ENCODE measurements around the gene NIPAL3.
A peak's percentile ranks its signal among the peaks of the same experiment; 100 is the strongest.
"Not testable (repeated sequence)": the region's sequence is repeated elsewhere in the genome, so short reads cannot be mapped to it uniquely, and the experiment has no call there.

The NIPAL3 gene

GRCh38 chr1:24493785-24494184 lies 78.2 kb downstream of the NIPAL3 start:
- no peak for DNase-seq

- no peak for DNase-seq
These were observed 83.0 kb downstream of the NIPAL3 start for GRCh38 chr1:24498589-24498988.

DNA sequence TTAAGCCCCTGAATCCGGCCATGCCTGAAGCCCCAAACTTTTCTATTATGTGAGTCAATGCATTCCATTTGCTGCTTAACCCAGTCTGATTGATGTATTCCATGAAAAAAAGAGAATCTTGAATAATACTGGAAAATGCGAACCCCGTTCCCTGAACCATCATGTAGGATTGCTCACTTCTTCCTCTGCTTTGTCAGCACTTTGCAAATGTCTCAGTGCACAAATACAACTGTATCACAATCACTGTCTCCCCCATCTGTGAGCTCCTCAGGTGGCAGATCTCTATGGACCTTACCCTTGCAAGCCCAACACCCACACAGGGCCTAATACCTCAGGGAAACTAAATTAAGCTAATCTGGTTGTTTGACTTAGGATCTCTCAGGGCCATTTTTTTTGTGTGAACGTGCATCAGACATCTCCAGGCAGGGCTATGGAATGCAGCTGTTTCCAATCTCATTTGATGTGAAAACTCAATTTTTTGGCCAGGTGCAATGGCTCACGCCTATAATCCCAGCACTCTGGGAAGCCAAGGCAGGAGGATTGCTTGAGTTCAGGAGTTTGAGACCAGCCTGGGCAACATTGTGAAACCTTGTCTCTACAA lies 84.9 kb downstream of the NIPAL3 start:
- DNase-seq = no peak

DNA sequence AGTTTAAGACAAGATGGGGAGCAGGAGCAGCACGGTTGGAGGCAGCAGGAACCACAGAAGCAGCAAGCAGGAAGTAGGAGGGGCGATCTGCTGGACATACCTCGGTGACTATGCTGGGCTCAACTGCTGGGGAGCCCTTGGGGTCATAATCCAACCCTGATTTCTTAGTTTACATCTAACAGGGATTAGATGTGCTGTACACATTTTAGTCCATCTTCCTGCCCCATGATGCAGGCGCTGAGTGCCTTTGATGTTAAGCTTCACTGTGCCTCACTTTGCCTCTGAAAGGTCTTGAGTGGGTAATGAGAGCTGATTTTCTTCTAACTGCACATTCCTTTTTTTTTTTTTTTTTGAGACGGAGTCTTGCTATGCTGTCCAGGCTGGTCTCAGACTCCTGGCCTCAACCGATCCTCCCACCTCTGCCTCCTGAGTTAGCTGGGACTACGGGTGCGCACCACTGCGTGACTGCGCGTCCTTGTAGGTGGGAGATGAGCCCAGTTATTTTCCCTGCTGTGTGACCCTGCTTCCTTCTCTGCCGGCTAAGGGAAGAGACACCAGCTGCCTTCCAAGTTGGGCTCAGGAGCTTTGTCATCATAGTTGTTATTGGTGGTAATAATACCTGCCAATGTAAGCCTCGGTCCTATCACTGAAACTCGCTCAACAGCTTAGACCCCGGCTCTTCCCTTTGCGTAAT lies 85.9 kb downstream of the NIPAL3 start:
- DNase-seq = peak; percentile 40

DNA sequence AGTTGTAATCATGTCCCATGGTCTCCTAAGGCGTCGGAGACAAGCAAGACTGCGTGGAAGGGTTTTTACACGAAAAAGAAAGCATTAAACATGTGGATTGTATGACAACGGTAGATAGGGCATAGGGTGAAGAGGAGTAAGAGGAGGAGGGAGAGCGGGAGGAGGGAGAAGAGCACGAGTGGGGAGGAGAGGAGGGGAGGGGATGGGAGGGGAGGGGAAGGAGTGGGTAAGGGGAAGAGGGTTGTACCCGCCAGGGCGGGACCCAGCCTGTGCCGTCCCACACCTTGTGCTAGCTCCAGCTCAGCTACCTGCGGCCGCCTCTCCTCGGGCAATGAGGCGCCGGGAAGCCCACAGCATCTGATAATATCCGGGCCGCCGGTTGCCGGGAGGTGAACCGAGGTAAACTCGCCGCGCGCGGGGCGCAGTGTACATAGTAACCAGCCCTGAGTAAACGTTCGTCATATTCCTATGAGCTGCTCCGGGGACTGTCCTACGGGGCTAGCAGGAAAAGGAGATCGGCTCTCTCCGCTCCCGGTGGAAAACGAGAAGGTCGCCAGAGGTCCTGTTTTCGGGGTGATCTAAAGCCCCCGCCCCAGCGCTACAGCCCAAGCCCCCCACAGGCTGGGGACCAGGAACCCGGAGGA lies 86.6 kb downstream of the NIPAL3 start:
- peak; percentile 89 for DNase-seq

DNA sequence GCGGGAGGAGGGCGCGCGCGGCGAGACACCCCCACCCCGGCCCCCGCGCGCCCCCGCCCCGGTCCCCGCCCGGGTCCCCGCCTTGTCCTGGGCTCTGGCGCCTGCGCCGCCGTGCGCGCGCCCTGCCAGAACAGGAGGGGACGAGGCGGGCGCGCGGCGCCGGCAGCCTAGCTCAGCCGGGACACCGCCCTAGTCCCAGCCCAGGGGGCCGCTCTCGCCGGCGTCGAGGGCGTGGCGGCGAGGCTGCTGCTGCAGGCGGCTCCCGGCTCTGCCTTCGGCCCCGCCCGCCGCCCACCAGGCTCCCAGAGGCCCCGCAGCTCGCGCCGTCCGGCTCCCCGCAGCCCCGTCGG lies 87.1 kb downstream of the NIPAL3 start, which contains the start of gene RCAN3:
Gene RCAN3, plus strand, starts transcription at position 128 of the 350 bp plus-strand sequence. CDS start 11,537 bp downstream, outside the sequence.
- peak; percentile 90 for DNase-seq

GRCh38 chr1:24503059-24503751 lies 87.6 kb downstream of the NIPAL3 start:
- no peak for DNase-seq

DNA sequence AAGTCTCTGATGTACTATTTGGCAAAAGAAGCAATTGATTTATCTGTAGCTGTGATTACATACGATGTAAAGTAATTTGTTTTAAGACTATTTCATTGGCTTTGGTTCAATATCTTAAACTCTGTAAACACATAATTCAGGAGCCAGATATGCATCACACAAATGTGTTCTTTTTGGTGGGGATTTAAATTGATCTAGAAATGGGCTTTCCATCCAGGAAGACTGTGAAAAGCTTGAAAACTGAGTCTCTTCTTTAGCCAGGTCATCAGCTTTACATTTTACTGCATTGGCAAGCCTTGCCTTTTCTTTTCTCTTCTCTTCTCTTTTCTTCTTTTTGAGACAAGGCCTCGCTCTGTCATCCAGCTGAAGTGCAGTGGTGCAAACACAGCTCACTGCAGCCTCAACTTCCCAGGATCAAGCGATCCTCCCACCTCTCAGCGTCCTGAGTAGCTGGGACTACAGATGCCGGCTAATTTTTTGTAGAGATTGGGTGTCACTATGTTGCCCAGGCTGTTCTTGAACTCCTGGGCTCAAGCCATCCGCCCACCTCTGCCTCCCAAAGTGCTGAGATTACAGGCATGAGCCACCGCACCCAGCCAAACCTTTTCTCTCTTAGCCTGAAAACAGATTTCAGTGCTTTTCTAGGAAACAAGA lies 88.4 kb downstream of the NIPAL3 start:
- no peak for DNase-seq

- DNase-seq = no peak
These were observed 89.0 kb downstream of the NIPAL3 start for GRCh38 chr1:24504560-24504959.

- DNase-seq = no peak
These were observed 90.2 kb downstream of the NIPAL3 start for GRCh38 chr1:24505816-24506215.

GRCh38 chr1:24506691-24507381 lies 91.2 kb downstream of the NIPAL3 start:
- peak; percentile 76 for DNase-seq

- DNase-seq = peak; percentile 66
These were observed 91.8 kb downstream of the NIPAL3 start for GRCh38 chr1:24507405-24507804.

DNA sequence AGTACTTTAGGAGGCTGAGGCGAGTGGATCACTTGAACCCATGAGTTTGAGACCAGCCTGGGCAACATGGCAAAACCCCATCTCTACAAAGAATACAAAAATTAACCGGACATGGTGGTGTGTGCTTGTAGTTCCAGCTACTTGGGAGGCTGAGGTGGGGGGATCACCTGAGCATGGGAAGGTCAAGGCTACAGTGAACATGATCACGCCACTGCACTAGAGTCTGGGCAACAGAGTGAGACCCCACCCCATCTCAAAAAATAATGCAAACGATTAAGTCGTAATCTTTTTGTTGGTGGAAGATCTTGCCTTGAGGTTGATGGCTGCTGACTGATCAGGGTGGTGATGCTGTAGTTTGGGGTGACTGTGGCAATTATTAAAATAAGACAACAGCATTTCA lies 93.3 kb downstream of the NIPAL3 start:
- DNase-seq = no peak

DNA sequence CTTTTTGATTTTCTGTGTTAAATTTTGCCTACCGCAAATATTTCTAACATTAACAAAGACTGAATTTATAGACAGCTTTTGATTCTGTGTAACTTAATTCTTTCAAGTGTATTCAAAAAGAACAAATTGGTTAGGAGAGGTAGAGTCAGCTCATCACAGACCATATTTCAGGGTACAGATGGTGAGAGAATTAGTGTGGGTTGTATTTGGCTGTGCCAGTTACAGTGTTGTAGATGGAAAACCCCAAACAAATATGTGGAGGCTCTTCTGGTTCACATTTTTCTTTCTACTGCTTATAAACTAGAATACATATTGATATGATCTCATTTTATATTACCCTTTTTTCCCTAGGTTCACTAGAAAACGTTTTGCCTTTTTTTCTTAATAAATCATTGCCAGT lies 98.1 kb downstream of the NIPAL3 start:
- no peak for DNase-seq

GRCh38 chr1:24514946-24515345 lies 99.3 kb downstream of the NIPAL3 start:
- no peak for DNase-seq

GRCh38 chr1:24515671-24516209 lies 100.1 kb downstream of the NIPAL3 start:
- DNase-seq = not testable (repeated sequence)

- no peak for DNase-seq
These were observed 100.9 kb downstream of the NIPAL3 start for GRCh38 chr1:24516506-24516905.

GRCh38 chr1:24517898-24518297 lies 102.3 kb downstream of the NIPAL3 start:
- DNase-seq = no peak

- not testable (repeated sequence) for DNase-seq
These were observed 104.7 kb downstream of the NIPAL3 start for GRCh38 chr1:24520282-24520681.

Data from central memory CD4-positive, alpha-beta T cell (primary cell).